GM18951 (cell line): ENCODE data around the gene ITPKB.

Experiments used
- POLR2A ChIP-seq: IDR thresholded peaks from 4 replicates; pipeline ENCODE4 v1.6.1; 2011; ENCODE audit warnings: mild to moderate bottlenecking; ENCODE audit not compliant: insufficient read length, insufficient read depth; ENCODE audit errors: extremely low read depth
- in situ Hi-C: fragments of 300-500 bp; cut with MboI; formaldehyde crosslinking; loops from one replicate; pipeline ENCODE4 v1.12.0; 2022; ENCODE audit warnings: low sequenced_read_pairs, mixed read lengths, inconsistent platforms; ENCODE audit not compliant: unreplicated experiment

The ITPKB gene

GRCh38 chr1:226738995-226739695 is at the start of gene ITPKB:
TSS of gene ITPKB (minus strand) at chr1:226739282. CDS start at chr1:226737458, 1,824 bp downstream.
- in situ Hi-C loops = no loop called here
- peak; percentile 51 for TF ChIP-seq POLR2A

- in situ Hi-C loops = no loop called here
- no peak for TF ChIP-seq POLR2A
These were observed 48.6 kb upstream of the ITPKB start for GRCh38 chr1:226787638-226788037.

GRCh38 chr1:226787071-226787470 is 48.0 kb upstream of the ITPKB start:
- in situ Hi-C loops = no loop called here
- TF ChIP-seq POLR2A = no peak

GRCh38 chr1:226786550-226786949 is 47.5 kb upstream of the ITPKB start:
- no peak for TF ChIP-seq POLR2A
- in situ Hi-C loops = no loop called here

GRCh38 chr1:226785805-226786204 is 46.7 kb upstream of the ITPKB start:
- TF ChIP-seq POLR2A = no peak
- in situ Hi-C loops = no loop called here

GRCh38 chr1:226784081-226785049 is 45.3 kb upstream of the ITPKB start:
- no peak for TF ChIP-seq POLR2A
- in situ Hi-C loops = no loop called here

- in situ Hi-C loops = no loop called here
- TF ChIP-seq POLR2A = no peak
These were observed 43.9 kb upstream of the ITPKB start for GRCh38 chr1:226782845-226783601.

GRCh38 chr1:226781937-226782609 is 43.0 kb upstream of the ITPKB start:
- no peak for TF ChIP-seq POLR2A
- in situ Hi-C loops = no loop called here

GRCh38 chr1:226779561-226779960 is 40.5 kb upstream of the ITPKB start:
- TF ChIP-seq POLR2A = no peak
- in situ Hi-C loops = no loop called here

- no peak for TF ChIP-seq POLR2A
- in situ Hi-C loops = no loop called here
These were observed 39.6 kb upstream of the ITPKB start for GRCh38 chr1:226778657-226779058.

GRCh38 chr1:226776975-226777374 is 37.9 kb upstream of the ITPKB start:
- in situ Hi-C loops = no loop called here
- TF ChIP-seq POLR2A = no peak

GRCh38 chr1:226776066-226776465 is 37.0 kb upstream of the ITPKB start:
- TF ChIP-seq POLR2A = no peak
- in situ Hi-C loops = no loop called here
